Vagina (tissue), 2 donors: ENCODE results near the gene KCNK1. TPM values are rescaled to one million over a fixed set of nuclear protein-coding genes. Genes with fewer than 3 reads are reported as not detected.
A peak's percentile ranks its signal among the peaks of the same experiment; 100 is the strongest.

Experiments
- DNase-seq, 2 donors: peaks; one replicate each; pipeline ENCODE4 v3.0.0-alpha.2; 2017; ENCODE audit errors: extremely low spot score in 2 of 2
- H3K27ac ChIP-seq: fragments of 200-600 bp; sonication (generic); one replicate; pipeline ENCODE4 v1.5.1; 2019
- H3K27me3 ChIP-seq: fragments of 200-600 bp; sonication (generic); one replicate; pipeline ENCODE4 v1.5.1; 2019
- H3K36me3 ChIP-seq, 2 donors: fragments of 200-600 bp; sonication (generic); one replicate each; pipeline ENCODE4 v1.5.1; 2017 to 2019
- H3K4me1 ChIP-seq: fragments of 200-600 bp; sonication (generic); one replicate; pipeline ENCODE4 v1.5.1; 2019
- H3K4me3 ChIP-seq, 2 donors: fragments of 200-600 bp; sonication (generic); 1 replicate in 1 of 2; 2 replicates in 1 of 2; pipeline ENCODE4 v1.5.1; 2016 to 2019
- H3K9me3 ChIP-seq: fragments of 200-600 bp; sonication (generic); one replicate; pipeline ENCODE4 v1.5.1; 2019
- CTCF ChIP-seq, 3 experiments: fragments of 450-650 bp in 2 of 3; fragments of 200-600 bp in 1 of 3; sonication (generic) in 1 of 3; IDR thresholded peaks; one replicate each; pipeline ENCODE4 v1.5.1; 2017 to 2019; ENCODE audit warnings: antibody characterized with exemption in 3 of 3, mild to moderate bottlenecking in 2 of 3, moderate library complexity in 2 of 3
- POLR2A ChIP-seq, 2 donors: fragments of 450-650 bp; IDR thresholded peaks; one replicate each; pipeline ENCODE4 v1.6.1; 2017; ENCODE audit warnings: antibody characterized with exemption in 2 of 2, mild to moderate bottlenecking in 2 of 2, moderate library complexity in 2 of 2
- POLR2AphosphoS5 ChIP-seq, 2 donors: sonication (generic); formaldehyde crosslinking; IDR thresholded peaks; one replicate each; pipeline ENCODE4 v1.9.0; 2017; ENCODE audit warnings: antibody characterized with exemption in 2 of 2, mild to moderate bottlenecking in 2 of 2, low read depth in 1 of 2; ENCODE audit not compliant: insufficient read depth in 1 of 2
- intact Hi-C: fragments of 100-400 bp; cut with DNase I; formaldehyde crosslinking; loops from one replicate; pipeline ENCODE4 v1.15.1; 2023
- total RNA-seq: library from RNA; depleted of rRNA; stranded (reverse); fragments of >200 nt; gene quantifications from one replicate; pipeline ENCODE4 v1.2.3, GENCODE V29; 2016

The KCNK1 gene
- total RNA-seq, 1 donor from 2014 or later, result 11.3 TPM

GRCh38 chr1:233704898-233705723 is 91.2 kb downstream of the KCNK1 start:
- Histone ChIP-seq H3K36me3 (no peaks in the 10 kb centered on the region), H3K27me3 (no peaks in the 10 kb centered on the region), H3K9me3 (no peaks in the 10 kb centered on the region), H3K4me3 (no peak overlapping the region), H3K27ac (no peak overlapping the region), H3K4me1 (peaks cover 47% of the 10 kb centered on the region)
- DNase-seq, result no peak
- intact Hi-C loops, result no loop called here
- TF ChIP-seq POLR2AphosphoS5 (IDR thresholded peaks at IDR 0.05; ENCODE audit: insufficient read depth in 1 of 2, low read depth in 1 of 2) (no peak), POLR2A (IDR thresholded peaks at IDR 0.05) (no peak), CTCF (IDR thresholded peaks at IDR 0.05) (no peak)

- TF ChIP-seq CTCF (IDR thresholded peaks at IDR 0.05) (no peak), POLR2AphosphoS5 (IDR thresholded peaks at IDR 0.05; ENCODE audit: insufficient read depth in 1 of 2, low read depth in 1 of 2) (peak in 1 of 2 donors; percentile 35), POLR2A (IDR thresholded peaks at IDR 0.05) (no peak)
- Histone ChIP-seq H3K27ac (peak overlapping the region; percentile 61), H3K9me3 (no peaks in the 10 kb centered on the region), H3K4me3 (no peak overlapping the region), H3K27me3 (no peaks in the 10 kb centered on the region), H3K4me1 (peaks cover 47% of the 10 kb centered on the region), H3K36me3 (no peaks in the 10 kb centered on the region)
- intact Hi-C loops, result no loop called here
- no peak for DNase-seq
Observed at GRCh38 chr1:233707153-233707879, 93.4 kb downstream of the KCNK1 start.

- H3K27me3 ChIP-seq, result no peaks in the 10 kb centered on the region
- no peaks in the 10 kb centered on the region for H3K36me3 ChIP-seq
- peaks cover 47% of the 10 kb centered on the region for H3K4me1 ChIP-seq
- H3K4me3 ChIP-seq, result no peak overlapping the region
- DNase-seq, result no peak
- TF ChIP-seq POLR2AphosphoS5 (IDR thresholded peaks at IDR 0.05; ENCODE audit: insufficient read depth in 1 of 2, low read depth in 1 of 2), result peak in 1 of 2 donors; percentile 35
- no peak for TF ChIP-seq CTCF (IDR thresholded peaks at IDR 0.05)
- H3K9me3 ChIP-seq, result no peaks in the 10 kb centered on the region
- intact Hi-C loops, result no loop called here
- peak overlapping the region; percentile 61 for H3K27ac ChIP-seq
Observed at GRCh38 chr1:233707880-233708815, 94.2 kb downstream of the KCNK1 start.

- H3K9me3 ChIP-seq, result no peaks in the 10 kb centered on the region
- no peak overlapping the region for H3K4me3 ChIP-seq
- H3K4me1 ChIP-seq, result peaks cover 37% of the 10 kb centered on the region
- H3K36me3 ChIP-seq, result no peaks in the 10 kb centered on the region
- no peak for TF ChIP-seq POLR2AphosphoS5 (IDR thresholded peaks at IDR 0.05; ENCODE audit: insufficient read depth in 1 of 2, low read depth in 1 of 2)
- no peak for TF ChIP-seq CTCF (IDR thresholded peaks at IDR 0.05)
- TF ChIP-seq POLR2A (IDR thresholded peaks at IDR 0.05), result no peak
- intact Hi-C loops, result no loop called here
- no peaks in the 10 kb centered on the region for H3K27me3 ChIP-seq
- no peak for DNase-seq
- no peak overlapping the region for H3K27ac ChIP-seq
Observed at GRCh38 chr1:233710031-233710430, 96.1 kb downstream of the KCNK1 start.
